HT-29 (cell line): Measurements from ENCODE around the gene MRPS35. TPM values are rescaled to one million over a fixed set of nuclear protein-coding genes. Genes with fewer than 3 reads are reported as not detected.

Experiments
- small RNA-seq: library from RNA; depleted of rRNA; stranded (forward); fragments of <200 nt; gene quantifications from one replicate; pipeline ENCODE3, GENCODE V24; 2014
- total RNA-seq: library from RNA; depleted of rRNA; stranded (reverse); fragments of >200 nt; shearing (Covaris generic); gene quantifications from 2 replicates; pipeline ENCODE4 v1.2.3, GENCODE V29; 2014; rRNA removed

The MRPS35 gene
- total RNA-seq, 1 experiment from 2014 or later: 61.5 TPM

Small RNA genes within 50 kb of the gene (small RNA-seq; reads per million reads assigned to genes)
- not detected for gene RF00019

Other genes with a start within 250 kb of the MRPS35 start
- gene PPFIBP1, start 186.6 kb upstream of the MRPS35 start, total RNA-seq: 17.6 and 18.4 TPM in 2 replicates
- gene REP15, start 14.4 kb upstream of the MRPS35 start, total RNA-seq: 0.38 and 0.57 TPM in 2 replicates
- gene KLHL42, start 69.4 kb downstream of the MRPS35 start, total RNA-seq: 39.5 and 42.4 TPM in 2 replicates
- gene MANSC4, start 69.4 kb downstream of the MRPS35 start, total RNA-seq: not detected in 2 replicates